Measurements from ENCODE around the gene TMEM151A.

GRCh38 chr11:66325263-66325671, 33.6 kb downstream of the TMEM151A start:
- TF ChIP-seq POLR2A (IDR thresholded peaks at IDR 0.05) (no peak), POLR2AphosphoS5 (IDR thresholded peaks at IDR 0.05) (no peak), CTCF (IDR thresholded peaks at IDR 0.05) (no peak)
